ENCODE measurements around the gene SLC6A12.

SLC6A12 gene

DNA sequence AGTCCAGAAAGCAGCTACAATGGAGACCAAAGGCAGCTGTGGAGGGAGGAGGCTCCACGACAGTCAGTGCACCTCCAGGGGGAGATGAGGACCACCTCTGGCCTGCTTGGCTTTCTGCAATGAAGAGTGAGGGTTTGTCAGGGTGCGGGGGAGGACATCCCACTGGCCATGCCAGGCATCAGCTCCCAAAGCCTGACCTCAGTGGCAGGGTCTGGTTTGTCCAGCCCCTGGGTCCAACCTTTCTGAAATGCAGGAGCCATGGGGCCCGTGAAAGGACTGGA, 35.2 kb downstream of the SLC6A12 start:
- no peak for DNase-seq (ENCODE audit: low read depth in 2 of 2)

DNA sequence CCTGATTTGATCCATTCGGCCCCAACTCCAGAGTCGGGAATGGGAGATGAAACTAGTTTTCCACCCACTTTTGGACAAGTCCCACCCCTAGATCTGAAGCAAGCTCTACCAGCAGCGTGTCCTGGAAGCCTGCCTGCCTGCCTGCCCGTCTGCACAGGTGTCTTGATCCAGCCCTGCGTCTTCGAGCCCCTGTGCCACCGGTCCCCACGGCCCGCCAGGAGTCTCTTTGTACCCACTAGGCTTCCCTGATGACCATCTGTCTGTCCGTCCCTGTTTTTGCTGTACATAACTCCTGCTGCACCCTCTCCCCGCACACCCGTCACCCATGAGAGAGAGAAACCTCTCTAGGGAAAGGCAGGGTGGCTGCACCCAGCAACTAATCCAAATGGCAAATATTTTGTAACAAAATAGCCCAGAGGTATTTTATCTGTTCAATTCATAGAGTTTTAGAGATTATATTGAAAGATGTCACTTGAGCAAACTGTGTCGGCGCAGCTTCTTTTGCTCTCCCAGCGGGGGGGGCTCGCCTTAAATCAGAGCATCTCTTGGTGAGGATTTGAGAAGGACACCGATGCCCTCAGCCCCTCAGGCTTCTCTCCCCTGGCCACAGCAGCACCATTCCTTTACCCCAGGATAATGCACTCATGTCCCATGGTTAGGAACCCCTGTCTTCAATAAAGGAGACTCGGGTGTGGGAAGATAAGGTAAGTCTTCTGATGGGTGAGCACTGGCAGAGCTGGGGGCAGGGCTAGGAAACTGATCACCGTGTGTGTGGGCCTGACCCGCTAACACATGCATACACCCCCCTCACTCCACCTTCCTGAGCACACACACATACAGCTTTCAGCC, 35.8 kb downstream of the SLC6A12 start:
- no peak for DNase-seq (ENCODE audit: low read depth in 2 of 2)

DNA sequence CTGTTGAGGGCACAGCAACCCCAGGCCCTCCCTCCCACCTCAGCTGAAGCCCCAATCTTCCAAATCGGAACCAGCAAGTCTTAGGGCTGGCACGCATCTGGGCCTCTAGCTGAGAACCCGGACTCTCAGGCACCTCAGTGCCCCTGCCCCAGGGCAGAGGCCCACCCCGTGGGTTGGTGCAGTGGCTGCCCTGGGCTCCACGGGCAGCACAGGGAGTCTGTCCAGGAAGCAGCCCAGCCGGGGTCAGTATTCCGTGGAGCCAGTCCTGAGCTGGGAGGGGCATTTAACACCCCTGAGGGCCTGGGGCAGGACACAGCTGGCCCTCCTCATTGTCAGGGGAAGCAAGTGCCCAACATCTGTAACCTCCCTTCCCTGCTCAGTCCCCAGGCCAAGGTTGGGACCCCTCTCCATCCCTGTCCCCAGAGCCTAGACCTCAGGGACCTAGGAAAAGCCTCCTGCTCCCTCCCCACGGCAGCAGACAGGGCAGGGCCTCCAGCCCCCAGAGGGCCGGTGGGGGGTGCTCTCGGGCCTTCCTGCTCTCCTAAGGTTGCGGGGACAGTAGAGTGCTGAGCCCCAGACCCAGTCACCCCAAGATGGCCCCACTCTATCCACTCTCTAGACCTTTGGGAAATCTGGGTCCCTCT, 36.5 kb downstream of the SLC6A12 start:
- no peak for DNase-seq (ENCODE audit: low read depth in 2 of 2)

DNA sequence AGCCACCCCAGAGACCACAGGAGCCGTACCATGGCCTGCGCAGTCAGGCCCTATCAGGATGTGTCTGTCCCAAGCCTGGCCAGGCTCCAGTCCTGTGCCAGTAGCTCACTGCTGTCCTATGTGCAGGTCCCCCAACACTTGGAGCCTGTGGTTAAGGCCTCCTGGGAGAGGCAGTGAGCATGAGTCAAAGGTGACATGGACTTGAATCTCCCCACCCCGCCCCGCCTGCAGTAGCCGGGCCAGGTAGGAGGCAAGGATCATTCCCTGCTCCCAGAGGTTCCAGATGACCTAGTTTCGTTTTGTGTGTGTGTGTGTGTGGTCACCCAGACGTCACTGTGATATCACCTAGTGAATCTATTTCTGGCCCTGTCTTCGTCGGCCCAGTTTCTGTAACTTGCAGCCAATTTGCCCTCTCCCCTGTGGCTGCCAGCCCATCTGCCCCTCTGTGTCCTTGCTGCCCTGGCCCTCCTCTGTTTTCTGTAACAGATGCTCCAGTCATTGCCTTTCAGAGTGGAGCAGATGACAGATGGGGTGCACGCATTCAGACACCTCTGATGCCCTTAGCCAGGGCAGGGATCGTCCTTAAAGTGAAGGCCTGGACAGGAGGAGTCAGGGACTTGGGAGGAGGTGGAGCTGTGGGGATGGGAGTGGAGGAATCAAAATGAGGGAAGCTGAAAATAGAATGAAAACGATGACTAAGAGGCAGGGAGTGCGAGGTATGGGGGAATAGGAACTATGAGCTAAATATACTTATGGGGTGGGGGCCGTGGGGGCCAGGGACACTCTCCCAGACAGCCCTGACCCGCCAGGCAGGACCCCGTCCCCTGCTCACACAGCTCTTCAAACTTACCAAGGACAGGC, 37.4 kb downstream of the SLC6A12 start:
- peak; percentile 25 to 33 for DNase-seq (ENCODE audit: low read depth in 2 of 2)

DNA sequence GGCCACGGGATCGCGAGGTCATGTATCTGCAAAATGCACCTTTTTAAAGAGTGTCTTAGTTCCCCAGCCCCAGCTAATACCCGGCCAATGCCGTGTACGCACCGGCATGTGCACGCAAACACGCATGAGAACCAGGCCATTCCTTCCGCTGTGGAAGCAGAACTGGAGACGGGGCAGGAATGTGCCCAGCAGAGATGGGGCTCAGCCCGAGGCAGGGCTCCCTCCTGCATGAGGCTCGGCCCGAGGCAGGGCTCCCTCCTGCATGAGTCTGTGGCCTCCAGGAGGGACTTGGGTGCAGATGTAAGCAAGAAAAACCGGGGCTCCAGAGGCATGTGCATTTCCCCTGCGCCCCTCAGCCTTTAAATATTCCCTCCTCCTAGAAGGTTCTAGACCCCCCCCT, 38.2 kb downstream of the SLC6A12 start:
- no peak for DNase-seq (ENCODE audit: low read depth in 2 of 2)

DNA sequence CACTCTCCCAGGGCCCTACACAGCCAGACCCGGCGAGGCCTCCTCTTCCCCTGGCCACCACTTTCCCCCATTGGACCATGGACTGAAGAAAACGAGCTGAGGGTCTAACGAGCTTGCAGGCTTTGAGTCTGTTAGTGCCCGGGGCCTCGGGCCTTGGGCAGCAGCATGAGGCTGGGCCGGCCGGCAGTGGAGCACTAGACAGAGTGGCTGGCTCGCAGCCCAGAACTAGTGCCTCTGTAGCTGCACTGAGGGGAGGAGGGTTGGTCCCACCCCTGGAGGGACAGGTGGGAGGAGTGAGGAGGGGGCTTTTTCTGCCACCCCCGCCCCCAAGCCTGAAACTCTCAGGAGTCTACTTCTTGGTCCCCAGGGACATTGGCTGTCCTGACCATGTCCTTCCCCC, 38.7 kb downstream of the SLC6A12 start:
- no peak for DNase-seq (ENCODE audit: low read depth in 2 of 2)

DNA sequence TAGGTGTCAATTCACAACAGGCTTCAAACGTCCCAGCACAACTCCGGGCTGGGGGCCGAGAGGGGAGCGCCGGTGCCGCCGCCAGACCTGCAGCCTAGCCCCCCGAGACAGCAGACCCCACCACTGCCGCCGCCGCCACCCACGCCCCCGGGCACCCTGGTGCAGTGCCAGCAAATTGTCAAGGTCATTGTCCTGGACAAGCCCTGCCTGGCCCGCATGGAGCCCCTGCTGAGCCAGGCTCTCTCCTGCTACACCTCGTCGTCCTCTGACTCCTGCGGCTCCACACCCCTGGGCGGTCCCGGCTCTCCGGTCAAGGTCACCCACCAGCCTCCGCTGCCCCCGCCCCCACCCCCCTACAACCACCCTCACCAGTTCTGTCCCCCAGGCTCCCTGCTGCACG, 39.4 kb downstream of the SLC6A12 start:
- DNase-seq (ENCODE audit: low read depth in 2 of 2) = no peak

DNA sequence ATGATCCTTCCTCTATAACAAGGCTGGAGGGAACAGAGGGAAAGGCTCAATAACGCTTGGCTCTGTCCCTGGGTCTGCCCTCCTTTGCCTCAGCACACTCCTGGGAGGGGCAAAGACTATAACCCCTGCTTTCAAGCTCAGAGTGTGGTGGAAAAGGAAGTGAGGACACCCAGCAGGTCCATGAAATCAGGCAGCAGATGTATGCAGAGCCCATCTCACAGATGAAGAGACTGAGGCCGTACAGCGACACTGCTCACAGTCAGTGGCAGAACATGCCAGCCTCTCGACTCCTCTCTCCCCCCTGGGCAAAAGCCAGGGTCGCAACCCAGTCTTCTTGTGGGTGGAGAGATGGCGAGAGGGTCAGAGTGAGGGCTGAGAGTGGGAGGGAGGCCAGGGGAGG, 39.8 kb downstream of the SLC6A12 start:
- DNase-seq (ENCODE audit: low read depth in 2 of 2) = no peak

DNA sequence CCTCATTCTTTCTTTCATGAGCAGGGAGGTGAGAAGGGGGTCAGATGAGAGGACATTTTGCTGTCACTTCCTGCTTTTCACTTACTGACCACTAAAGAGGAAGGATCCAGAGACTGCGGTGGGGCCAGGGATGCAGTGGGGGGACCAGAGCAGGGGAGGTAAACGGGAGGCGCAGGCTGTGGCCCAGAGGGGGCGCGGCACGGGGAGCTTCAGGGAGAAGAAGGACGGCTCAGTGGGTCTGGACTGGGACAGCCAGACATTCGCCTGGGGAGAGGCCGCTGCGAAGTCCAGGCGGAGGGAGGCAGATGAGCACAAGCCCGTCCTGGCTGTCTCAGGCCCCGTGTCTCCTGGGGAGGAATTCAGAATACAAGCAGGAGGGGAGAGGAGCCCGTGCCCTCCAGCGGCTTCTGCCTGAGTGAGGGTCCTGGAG, 41.2 kb downstream of the SLC6A12 start:
- no peak for DNase-seq (ENCODE audit: low read depth in 2 of 2)

DNA sequence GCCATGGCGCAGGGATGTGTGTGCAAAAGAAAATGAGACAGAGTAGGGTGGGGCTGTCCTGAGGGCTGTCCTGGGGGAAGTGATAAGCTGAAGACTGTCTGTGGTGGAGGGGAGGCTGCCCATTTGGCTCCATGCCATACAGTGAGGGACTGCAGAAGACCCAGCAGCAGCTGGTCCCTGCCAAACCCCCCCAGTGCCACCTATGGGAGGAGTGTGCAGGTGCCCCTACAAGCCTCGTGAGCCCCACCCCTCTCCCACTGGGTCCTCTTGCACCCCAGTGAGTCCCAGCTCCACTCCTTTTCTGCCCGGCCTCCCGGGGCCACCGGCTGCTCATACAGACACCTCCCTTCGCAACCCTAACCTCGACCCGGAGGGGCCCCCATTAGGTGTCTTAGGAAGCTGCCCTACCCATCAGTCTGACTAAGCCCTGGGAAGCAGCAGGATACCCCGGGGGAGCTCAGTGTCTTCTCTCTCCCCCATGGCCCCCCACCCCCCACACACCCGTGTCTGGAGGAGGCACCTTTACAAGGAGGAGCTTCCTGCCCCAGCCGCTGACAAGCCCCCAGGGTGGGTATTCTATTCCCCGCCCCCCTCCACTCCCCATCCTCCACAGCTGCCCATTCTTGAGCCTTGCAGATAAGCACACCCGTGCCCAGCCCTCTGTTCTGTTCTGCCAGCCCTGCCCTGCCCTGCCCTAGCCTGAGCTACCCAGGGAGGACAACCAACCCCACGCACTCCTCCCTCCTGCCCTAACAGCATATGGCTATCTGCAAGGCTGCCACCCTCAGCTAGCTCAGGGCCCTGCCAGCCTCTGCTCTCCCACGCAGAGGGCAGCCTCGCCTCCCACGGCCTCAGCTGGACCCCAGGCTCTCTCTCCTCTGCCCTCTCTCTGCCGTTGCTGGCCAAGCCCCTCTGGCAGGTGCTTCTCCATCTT, 41.9 kb downstream of the SLC6A12 start:
- no peak for DNase-seq (ENCODE audit: low read depth in 2 of 2)

DNA sequence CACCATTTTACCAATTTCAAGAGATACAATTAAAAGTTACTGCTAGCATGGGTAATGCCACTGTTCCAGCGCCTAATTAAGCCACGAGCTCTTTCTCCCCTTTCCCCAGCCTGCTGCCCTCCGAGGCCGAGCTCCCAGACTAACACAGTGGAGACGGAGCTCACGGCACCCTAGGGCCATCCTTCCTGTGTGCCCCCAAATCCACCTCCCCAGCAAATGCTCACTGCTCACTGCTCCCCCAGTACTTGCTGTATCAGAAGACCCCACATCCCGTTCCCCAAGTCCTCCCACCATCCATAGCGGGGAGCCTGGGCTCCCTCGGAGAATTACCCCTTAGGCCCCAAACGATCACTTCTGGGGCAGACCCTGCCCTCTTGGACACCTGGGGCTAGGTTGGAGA, 42.7 kb downstream of the SLC6A12 start:
- no peak for DNase-seq (ENCODE audit: low read depth in 2 of 2)

DNA sequence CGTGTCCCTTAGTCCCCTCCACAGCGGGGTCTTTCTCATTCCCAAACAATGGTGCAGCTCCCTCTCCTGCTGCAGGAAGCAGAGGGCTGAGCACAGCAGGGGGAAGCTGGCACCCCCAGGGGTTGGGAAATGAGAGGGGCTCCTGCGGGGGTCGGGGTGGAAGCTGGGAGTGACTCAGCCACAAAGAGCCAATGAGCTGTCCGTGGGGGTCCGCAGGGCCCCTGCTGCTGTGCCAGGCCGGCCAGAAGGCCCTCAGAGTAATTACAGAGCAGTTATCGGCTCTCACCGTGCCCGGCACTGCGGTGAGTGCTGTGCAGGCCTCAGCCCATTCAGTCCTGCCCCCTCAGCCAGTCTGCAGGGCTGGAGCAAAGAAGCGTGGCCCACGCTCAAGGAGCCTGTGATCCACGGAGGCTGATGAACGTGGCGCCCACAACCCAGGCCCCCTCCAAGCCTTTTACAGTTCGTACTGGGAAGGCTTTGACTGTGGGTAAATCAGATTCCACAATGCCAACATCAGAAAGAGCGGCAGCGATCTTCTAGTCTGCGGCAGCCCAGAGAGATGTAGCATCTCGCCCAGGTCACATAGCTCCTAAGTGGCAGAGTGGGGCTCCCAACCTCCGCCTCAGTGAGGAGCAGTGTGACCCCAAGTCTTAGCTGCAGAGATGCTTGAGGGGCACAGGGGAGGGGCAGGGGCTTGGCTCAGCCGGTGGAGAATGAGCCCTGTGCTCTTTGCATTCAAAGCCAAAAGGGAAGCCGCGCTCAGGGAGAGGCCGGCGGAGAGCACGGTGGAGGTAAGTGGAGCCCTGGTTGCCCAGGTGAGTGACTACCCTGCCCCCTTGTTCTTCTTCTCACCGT, 43.4 kb downstream of the SLC6A12 start:
- no peak for DNase-seq (ENCODE audit: low read depth in 2 of 2)

DNA sequence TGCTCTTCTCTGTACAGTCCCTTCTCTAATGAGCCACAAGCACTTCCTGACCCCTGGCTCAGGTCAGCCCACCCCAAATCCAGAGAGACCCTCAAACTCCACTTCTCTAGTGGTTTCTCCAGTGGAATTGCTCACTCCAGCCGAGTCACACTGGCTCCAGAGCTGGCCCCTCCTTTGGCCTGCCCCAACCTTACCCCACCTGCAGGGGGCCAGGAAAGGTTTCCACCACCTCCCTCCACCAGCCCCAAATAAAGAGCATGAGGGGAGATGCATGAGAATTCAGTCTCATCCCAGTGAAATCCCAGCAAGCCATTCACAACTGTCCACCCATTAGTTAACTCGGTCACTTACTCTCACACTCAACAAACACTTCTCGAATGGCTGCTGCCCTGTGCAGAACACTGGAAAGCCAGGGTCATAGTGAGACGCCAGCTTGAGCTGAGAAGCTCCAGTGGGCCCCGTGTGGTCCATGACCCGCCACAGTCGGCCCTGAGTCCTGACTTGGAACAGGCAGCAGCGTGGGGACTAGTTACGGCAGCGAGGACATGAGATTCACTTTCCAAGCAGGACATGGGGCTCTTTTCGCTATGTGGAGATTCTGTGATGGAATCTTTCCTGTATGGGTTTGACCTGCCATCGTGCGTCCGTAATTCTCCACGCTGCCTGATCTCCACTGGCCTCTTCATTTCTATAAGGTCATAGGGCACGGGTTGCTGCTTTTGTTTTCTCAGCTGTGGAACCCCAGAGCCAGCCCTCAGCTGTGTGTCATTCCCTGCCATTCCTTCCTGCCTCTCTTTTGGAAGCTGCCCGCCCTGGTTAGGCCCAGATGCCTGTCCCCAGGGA, 44.2 kb downstream of the SLC6A12 start:
- no peak for DNase-seq (ENCODE audit: low read depth in 2 of 2)

DNA sequence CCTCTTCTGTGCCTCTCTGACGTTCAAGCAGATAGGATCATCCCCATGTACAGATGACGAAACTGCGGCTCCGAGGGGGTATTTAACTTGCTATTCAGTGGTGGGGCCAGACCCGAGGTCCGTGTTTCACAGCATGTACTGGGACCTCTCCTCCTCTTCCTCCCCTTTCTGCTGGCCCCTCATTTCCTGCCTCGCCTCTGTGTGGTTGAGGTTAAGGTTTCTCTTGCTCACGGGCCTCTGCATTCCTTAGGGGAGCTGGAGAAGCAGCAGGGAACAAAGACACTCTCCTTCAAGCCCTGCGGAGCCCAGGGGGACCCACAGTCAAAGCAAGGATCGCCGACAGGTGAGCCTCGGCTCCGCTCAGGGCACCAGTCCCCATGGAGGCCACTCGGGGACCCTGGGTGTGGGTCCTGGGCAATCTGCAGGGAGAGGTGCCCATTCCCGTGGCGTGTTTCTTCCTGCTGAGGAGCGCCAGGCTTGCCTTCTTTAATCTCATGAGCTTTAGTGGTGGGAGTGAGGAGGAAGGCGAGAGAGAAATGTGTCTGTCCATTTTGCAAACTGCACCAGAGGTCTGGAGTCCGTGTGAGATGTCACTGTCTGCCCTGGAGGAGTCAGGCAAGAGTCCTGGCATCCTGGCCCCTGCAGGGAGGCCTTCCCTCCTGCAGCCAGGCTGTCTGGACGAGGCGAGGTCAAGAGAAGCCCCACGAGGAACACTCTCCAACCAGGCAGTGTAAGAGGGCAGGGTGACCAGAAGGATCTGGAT, 45.0 kb downstream of the SLC6A12 start:
- DNase-seq (ENCODE audit: low read depth in 2 of 2) = peak; percentile 18 to 32

DNA sequence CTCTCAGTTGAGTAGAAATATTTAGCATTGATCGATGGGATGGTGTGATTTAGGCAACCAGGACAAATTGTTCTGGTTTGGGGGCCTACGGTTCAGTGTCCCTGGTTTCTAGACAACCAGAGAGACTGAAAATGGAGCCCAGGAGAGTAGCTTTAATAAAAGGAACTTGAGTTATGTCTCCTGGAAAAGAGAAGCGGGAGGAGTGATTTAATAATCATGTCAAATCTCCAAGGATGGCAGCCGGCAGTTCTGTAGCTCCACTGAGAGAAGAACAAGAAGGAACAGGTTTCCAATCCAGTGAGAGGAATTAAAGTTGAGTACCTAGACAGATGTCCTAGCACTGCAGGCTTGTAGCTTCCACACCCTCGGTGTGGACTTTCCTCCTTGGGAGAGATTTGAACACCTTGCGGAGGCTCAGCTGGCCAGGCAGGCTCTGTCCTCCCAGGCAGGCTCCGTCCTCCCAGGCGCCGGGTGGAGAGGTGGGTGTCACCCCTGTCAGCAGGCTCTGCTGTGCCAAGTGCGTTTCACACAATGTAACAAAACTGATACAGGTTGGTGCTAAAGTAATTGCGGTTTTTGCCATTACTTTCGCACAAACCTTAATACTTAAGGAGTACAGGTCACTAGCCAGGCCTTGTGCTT, 45.9 kb downstream of the SLC6A12 start:
- DNase-seq (ENCODE audit: low read depth in 2 of 2) = no peak

DNA sequence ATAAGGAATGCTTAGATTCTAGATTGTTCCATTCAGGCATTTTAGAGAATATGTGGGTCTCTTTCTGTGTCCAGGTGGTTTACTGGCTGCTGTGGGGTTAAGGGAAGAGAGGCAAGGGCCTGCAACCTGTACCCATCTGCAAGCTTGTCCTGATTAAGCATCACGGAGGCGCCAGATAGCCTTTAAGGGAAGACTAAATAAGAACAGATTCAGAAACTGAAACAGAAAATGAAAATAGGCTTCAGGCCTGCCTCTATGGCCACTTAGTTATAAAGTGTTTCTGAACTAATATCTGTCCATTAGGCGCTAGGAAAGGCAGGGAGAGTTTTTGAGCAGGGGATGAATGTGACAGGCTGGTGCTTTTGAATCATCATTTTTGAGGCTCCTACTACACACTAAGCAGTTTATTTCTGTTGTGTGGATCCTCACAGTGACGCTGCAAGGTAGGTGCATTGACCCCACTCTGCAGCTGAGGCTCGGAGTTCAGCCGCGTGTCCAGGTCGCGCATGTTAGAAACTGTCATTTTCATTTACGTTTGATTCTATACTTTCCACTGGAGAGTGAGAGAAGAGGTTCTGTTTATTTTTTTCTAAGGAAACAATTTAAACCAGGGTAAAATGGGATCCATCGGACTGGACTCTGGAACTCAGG, 47.4 kb downstream of the SLC6A12 start:
- DNase-seq (ENCODE audit: low read depth in 2 of 2) = no peak

DNA sequence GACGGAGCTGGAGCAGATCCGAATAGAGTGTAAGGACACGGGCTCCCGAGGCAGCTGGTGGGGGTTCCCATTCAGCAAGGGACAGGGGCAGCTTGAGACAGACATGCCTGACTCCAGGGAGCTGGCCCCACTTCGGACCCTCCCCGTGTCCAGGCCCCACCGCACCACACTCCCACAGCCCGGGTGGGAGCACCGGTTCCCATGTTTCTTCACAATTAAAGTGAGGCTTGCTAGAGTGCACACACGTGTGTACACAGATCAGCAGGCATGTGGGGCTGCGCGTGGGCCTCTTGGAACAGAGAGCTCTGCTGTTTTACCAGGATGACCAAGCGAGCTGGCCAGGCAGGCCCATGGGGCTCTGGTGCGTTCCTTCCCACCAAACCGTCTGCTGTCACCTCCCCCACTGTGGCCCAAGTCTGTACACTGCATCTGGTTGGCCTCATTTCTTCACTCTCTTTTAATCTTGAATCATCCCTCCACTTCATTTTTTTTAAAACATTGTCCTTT, 48.0 kb downstream of the SLC6A12 start:
- DNase-seq (ENCODE audit: low read depth in 2 of 2) = no peak

DNA sequence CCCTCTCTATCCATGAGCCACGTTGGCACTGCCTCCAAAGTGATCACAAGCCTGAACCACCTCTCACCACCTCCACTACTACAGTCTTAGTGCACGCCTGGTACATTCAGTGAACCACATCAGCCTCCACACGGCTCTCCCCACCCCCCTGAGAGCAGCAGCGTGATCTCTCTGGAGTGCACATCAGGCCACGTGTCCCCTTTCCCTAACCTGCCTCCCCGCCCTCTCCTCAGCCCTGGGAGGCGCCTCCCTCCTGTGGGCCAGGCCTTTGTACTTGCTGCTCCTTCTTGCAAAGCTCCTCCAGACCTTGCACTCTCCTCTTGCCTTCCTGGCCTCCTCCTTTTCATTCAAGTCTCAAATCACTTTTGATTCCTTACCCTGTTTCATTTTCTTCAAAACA, 49.8 kb downstream of the SLC6A12 start:
- DNase-seq (ENCODE audit: low read depth in 2 of 2) = no peak
